Measurements from ENCODE around the gene CLMN.

- TF ChIP-seq CTCF (IDR thresholded peaks at IDR 0.05) (no peak), EZH2 (IDR thresholded peaks at IDR 0.05) (no peak)
These were observed 94.3 kb downstream of the CLMN start for GRCh38 chr14:95225251-95225887.

All from neural progenitor cell (in vitro differentiated cells).